ENCODE measurements around the gene DLG1. TPM values are rescaled to one million over a fixed set of nuclear protein-coding genes. Genes with fewer than 3 reads are reported as not detected.

Gene DLG1
- total and polyA plus RNA-seq, 2 of the 4 experiments (the other 2 are of a cell fraction): 21.2 to 57.7 TPM

GRCh38 chr3:197302696-197303341, 4.4 kb upstream of the DLG1 start (continued):
- TF ChIP-seq USF2 (IDR thresholded peaks at IDR 0.05; ENCODE audit: low read depth, low read length): no peak

- Histone ChIP-seq H4K20me1 (ENCODE audit: insufficient read depth, low read length) (peaks cover 4% of the 10 kb centered on the region; the same call in 1 of the 2 replicates), H3K4me2 (ENCODE audit: low read depth, low read length) (no peak overlapping the region), H3K4ac (ENCODE audit: low read depth, low read length) (peak overlapping the region; percentile 30; the same call in 1 of the 2 replicates), H2BK20ac (ENCODE audit: low read depth, low read length) (no peak overlapping the region), H2AFZ (replicated peaks; ENCODE audit: low read length, poor library complexity) (no peak overlapping the region), H3K9me1 (ENCODE audit: insufficient read depth, low read length) (peaks cover 5% of the 10 kb centered on the region; the same call in 1 of the 2 replicates), H3K27me3 (ENCODE audit: control insufficient read depth, insufficient read depth, low read length) (no peaks in the 10 kb centered on the region), H2BK5ac (ENCODE audit: low read depth, low read length, poor library complexity, severe bottlenecking) (no peak overlapping the region), H3K79me1 (ENCODE audit: low read depth in 1 of 2, low read length in 2 of 2) (peaks cover 5 to 7% of the 10 kb centered on the region in 2 experiments), H3K9ac (ENCODE audit: low read depth, low read length) (no peak overlapping the region), H3K14ac (replicated peaks; ENCODE audit: low read depth, low read length) (0 out of 2 replicates have a peak overlapping the region, but pooled peaks have one; percentile 48), H3K27ac (ENCODE audit: insufficient read depth, low read length) (no peak overlapping the region), H4K8ac (ENCODE audit: low read depth in 2 of 2, low read length in 2 of 2) (no peak overlapping the region; a peak in 1 of 4 replicates), H4K5ac (ENCODE audit: low read depth, low read length) (no peak overlapping the region), H2AK5ac (ENCODE audit: low read depth, low read length) (peak overlapping the region; percentile 15; the same call in 1 of the 2 replicates), H4K91ac (ENCODE audit: insufficient read depth, low read depth, low read length) (peak overlapping the region; percentile 37; the same call in 1 of the 2 replicates), H3K9me3 (ENCODE audit: control insufficient read depth, insufficient read depth, low read length) (no peaks in the 10 kb centered on the region), H3K4me3 (ENCODE audit: insufficient read depth, low read depth, low read length) (no peak overlapping the region), H2BK15ac (ENCODE audit: low read depth, low read length) (no peak overlapping the region), H3K23ac (ENCODE audit: low read depth, low read length) (no peak overlapping the region), H3K4me1 (ENCODE audit: control insufficient read depth, insufficient read depth, low read length) (peaks cover 12% of the 10 kb centered on the region; the same call in 1 of the 2 replicates), H3K18ac (ENCODE audit: low read depth, low read length) (no peak overlapping the region), H2AK9ac (replicated peaks; ENCODE audit: low read depth, low read length, poor library complexity) (no peak overlapping the region), H3K56ac (ENCODE audit: extremely low read depth, insufficient read depth, low read length) (no peak overlapping the region), H2BK120ac (ENCODE audit: low read depth, low read length) (peak overlapping the region; percentile 54), H3K36me3 (ENCODE audit: control insufficient read depth, insufficient read depth, low read length) (no peaks in the 10 kb centered on the region)
- dilution Hi-C loops (cut with HindIII; ENCODE audit: low sequenced_read_pairs, unreplicated experiment) (no loop called here), in situ Hi-C loops (cut with MboI; ENCODE audit: low sequenced_read_pairs) (no loop called here), intact Hi-C loops (cut with micrococcal nuclease) (no loop called here)
- ATAC-seq (ENCODE audit: low read depth) (no peak), DNase-seq (no peak)
- BruUV-seq (replicated peaks): no TSS peak
- POLR2A ChIA-PET (ENCODE audit: unreplicated experiment): no interaction called here
- CTCF ChIA-PET: interaction anchor here (1.0 to 1.3 kb wide), 2 partner anchors 46 to 199 kb away, joined by 3 read pairs; no protein-coding TSS in a partner anchor
- 100% methylated on average over 1 of the region's 3 CpGs; no CpG with 5 or more reads in 1 of the 2 experiments for WGBS, 2 experiments (ENCODE audit: extremely low coverage in 2 of 2, insufficient read length in 1 of 2)
- TF ChIP-seq CEBPB (IDR thresholded peaks at IDR 0.05; ENCODE audit: low read depth, low read length): no peak
- no peak for TF ChIP-seq RCOR1 (IDR thresholded peaks at IDR 0.05; ENCODE audit: insufficient replicate concordance, low read length)
- no peak for TF ChIP-seq MAFK (IDR thresholded peaks at IDR 0.05; ENCODE audit: low read depth, low read length)
- TF ChIP-seq ELK1 (IDR thresholded peaks at IDR 0.05; ENCODE audit: borderline replicate concordance, low read depth, low read length): no peak
- no peak for TF ChIP-seq BHLHE40 (IDR thresholded peaks at IDR 0.05; ENCODE audit: low read depth, low read length)
- TF ChIP-seq MAZ (IDR thresholded peaks at IDR 0.05; ENCODE audit: borderline replicate concordance, low read depth, low read length): no peak
- TF ChIP-seq POLR2A (IDR thresholded peaks at IDR 0.05; ENCODE audit: low read depth, low read length): no peak
- no peak for TF ChIP-seq USF2 (IDR thresholded peaks at IDR 0.05; ENCODE audit: low read depth, low read length)
- TF ChIP-seq CTCF (conservative IDR thresholded peaks at IDR 0.05; ENCODE audit: low read depth, low read length): no peak
- no peak for TF ChIP-seq MXI1 (IDR thresholded peaks at IDR 0.05; ENCODE audit: borderline replicate concordance, low read depth, low read length)
These were observed 3.6 kb upstream of the DLG1 start for GRCh38 chr3:197302033-197302432.

Measured in IMR-90 (cell line).